T-helper 1 cell treated with Interleukin-12 subunit alpha and Interleukin-12 subunit beta and Interleukin-4 antibody, amounts not matched to agents 30 μg/mL and 1 μg/mL, for 36 hours (primary cell): ENCODE measurements around the gene MAP3K14.
"Not testable (repeated sequence)": the region's sequence is repeated elsewhere in the genome, so short reads cannot be mapped to it uniquely, and the experiment has no call there.

Source experiments
- H3K27ac Mint-ChIP-seq: one replicate; pipeline ENCODE4 v1.8.0; 2021; ENCODE audit warnings: mild to moderate bottlenecking, mixed read lengths
- H3K27me3 Mint-ChIP-seq: one replicate; pipeline ENCODE4 v1.8.0; 2021; ENCODE audit warnings: low read depth, mixed read lengths
- H3K36me3 Mint-ChIP-seq: one replicate; pipeline ENCODE4 v1.8.0; 2021; ENCODE audit warnings: low read depth, mixed read lengths
- H3K4me1 Mint-ChIP-seq: one replicate; pipeline ENCODE4 v1.8.0; 2021; ENCODE audit warnings: low read depth, mixed read lengths
- H3K4me3 Mint-ChIP-seq: one replicate; pipeline ENCODE4 v1.8.0; 2021; ENCODE audit warnings: mild to moderate bottlenecking, moderate library complexity, mixed read lengths
- H3K9me3 Mint-ChIP-seq: one replicate; pipeline ENCODE4 v1.8.0; 2021; ENCODE audit warnings: mixed read lengths

Gene MAP3K14

GRCh38 chr17:45260204-45260783 lies 56.5 kb downstream of the MAP3K14 start:
- Mint-ChIP-seq H3K4me1 (peaks cover 16% of the 10 kb centered on the region), H3K27ac (no peak overlapping the region), H3K36me3 (peaks cover 16% of the 10 kb centered on the region), H3K9me3 (no peaks in the 10 kb centered on the region), H3K27me3 (no peaks in the 10 kb centered on the region), H3K4me3 (no peak overlapping the region)

DNA sequence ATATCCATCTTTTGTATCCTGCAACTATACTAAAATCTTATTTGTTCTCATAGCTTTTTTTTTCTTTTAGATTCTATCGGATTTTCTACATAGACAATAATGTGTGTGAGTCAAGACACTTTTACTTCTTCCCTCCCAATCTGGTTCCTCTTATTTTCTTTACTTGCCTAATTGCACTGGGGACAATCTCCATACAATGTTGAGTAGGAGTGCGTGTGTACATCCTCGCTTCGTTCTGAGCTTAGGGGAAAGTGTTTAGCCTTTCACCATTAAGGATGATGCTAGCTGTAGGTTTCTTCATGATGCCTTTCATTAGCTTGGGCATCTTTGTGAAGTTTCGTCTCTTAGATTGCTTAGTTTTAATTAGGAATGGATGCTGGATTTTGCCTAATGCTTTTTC lies 57.8 kb downstream of the MAP3K14 start:
- no peaks in the 10 kb centered on the region for H3K9me3 Mint-ChIP-seq
- H3K27ac Mint-ChIP-seq = no peak overlapping the region
- H3K27me3 Mint-ChIP-seq = no peaks in the 10 kb centered on the region
- H3K4me3 Mint-ChIP-seq = no peak overlapping the region
- peaks cover 20% of the 10 kb centered on the region for H3K4me1 Mint-ChIP-seq
- peaks cover 12% of the 10 kb centered on the region for H3K36me3 Mint-ChIP-seq

DNA sequence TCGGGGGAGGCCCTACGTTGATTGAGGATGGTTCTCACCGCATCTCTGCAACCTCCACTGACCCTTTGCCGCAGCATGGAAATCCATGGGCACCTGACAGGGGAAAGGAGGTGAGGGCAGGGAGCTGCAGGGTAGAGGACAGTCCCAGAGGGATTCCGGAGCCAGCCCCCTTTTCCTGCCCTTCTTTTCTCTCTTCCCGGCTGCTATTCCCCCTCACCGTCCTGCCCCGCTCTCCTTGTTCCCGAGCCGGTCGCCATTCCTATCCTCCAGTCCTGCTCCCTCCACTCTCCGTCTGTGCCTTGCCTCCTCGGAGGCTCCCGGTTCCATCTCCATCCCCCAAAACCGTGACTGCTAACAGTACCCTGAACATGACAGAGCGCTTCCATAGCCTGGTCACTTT lies 59.7 kb downstream of the MAP3K14 start:
- Mint-ChIP-seq H3K27ac (no peak overlapping the region), H3K4me1 (peaks cover 18% of the 10 kb centered on the region)

DNA sequence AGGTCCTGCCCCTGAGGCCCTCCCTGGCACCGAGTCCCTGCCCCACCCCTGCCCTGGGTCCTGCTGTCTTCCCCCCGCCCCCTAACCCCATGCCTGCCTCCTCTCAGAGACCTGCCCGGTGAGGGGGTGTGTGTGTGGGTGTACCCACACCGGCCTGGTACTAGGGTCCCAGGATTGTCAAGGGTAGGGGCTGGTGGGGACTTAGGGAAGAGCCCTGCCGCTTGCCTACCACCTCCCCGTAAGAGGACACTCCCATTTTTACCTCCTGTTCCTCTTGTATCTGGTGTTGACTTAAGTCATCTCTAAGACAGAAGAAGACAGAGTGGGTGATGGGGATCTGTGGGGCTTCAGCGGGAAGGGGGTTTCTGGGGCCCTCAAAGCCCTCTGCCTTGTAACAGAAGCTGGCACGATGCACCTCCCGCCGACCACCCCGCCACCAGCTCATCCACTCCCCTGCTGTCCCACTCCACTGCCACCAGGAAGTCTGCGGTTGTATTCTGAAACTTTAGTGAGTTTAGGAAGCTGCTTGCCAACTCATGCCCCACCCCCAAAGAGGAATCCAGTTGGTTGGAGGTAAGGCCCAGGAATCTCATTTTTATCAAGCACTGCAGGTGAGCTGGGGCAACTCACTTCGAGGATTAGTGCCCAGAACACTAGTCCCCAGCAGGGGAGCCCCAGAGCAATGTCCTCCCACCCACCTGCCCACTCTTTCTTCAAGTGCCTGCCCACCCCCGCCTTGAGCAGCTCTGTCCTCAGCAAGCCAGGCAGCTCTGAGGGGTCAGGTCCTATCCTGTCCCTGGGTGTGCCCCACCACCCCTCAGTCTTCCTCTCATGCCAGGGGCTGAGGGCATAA lies 60.5 kb downstream of the MAP3K14 start:
- Mint-ChIP-seq H3K4me3 (no peak overlapping the region), H3K27me3 (no peaks in the 10 kb centered on the region), H3K9me3 (no peaks in the 10 kb centered on the region), H3K4me1 (peaks cover 17% of the 10 kb centered on the region), H3K36me3 (peaks cover 7% of the 10 kb centered on the region), H3K27ac (peak overlapping the region; percentile 14)

More for the DNA sequence above, 59.7 kb downstream of the MAP3K14 start:
- Mint-ChIP-seq H3K36me3 (peaks cover 7% of the 10 kb centered on the region), H3K27me3 (no peaks in the 10 kb centered on the region), H3K4me3 (no peak overlapping the region), H3K9me3 (no peaks in the 10 kb centered on the region)

DNA sequence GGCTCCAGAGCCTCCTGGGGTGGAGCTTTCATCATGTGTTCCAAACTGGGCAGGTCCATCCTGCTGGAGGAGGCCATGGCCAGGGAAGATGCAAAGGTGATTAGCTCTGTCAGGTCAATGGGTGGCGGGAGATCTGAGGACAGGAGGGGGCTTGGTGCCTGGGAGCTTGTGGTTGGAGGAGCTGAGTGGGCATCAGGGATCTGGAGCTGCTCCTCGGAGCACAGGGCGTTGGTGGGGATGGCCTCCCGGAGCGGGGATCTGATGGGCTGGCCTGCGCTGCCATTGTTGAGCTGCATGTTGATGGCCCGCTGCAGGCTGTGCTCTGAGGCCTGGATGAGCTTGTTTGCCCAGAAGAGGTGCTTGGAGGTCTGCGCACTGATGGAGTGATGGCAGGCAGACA lies 61.5 kb downstream of the MAP3K14 start:
- no peaks in the 10 kb centered on the region for H3K27me3 Mint-ChIP-seq
- no peaks in the 10 kb centered on the region for H3K9me3 Mint-ChIP-seq
- H3K27ac Mint-ChIP-seq = no peak overlapping the region
- peaks cover 6% of the 10 kb centered on the region for H3K36me3 Mint-ChIP-seq
- no peak overlapping the region for H3K4me3 Mint-ChIP-seq
- H3K4me1 Mint-ChIP-seq = peaks cover 17% of the 10 kb centered on the region

GRCh38 chr17:45253879-45254278 lies 62.9 kb downstream of the MAP3K14 start:
- H3K27ac Mint-ChIP-seq = peak overlapping the region; percentile 49
- peaks cover 26% of the 10 kb centered on the region for H3K4me1 Mint-ChIP-seq
- H3K9me3 Mint-ChIP-seq = no peaks in the 10 kb centered on the region
- H3K27me3 Mint-ChIP-seq = no peaks in the 10 kb centered on the region
- H3K4me3 Mint-ChIP-seq = no peak overlapping the region
- peaks cover 9% of the 10 kb centered on the region for H3K36me3 Mint-ChIP-seq

DNA sequence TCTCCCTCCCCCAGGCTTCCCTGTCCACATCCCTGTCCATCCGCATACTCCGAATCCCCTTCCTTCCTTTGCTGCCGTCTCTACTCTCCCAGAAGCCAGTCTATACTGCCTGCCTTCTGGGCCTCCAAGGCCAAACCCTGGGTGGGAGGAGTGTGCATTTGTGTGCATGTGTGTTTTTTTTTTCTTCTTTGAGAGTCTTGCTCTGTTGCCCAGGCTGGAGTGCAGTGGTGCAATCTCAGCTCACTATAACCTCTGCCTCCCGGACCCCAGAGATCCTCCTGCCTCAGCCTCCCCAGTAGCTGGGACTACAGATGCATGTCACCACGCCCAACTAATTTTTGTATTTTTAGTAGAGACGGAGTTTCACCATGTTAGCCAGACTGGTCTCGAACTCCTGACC lies 63.6 kb downstream of the MAP3K14 start:
- H3K36me3 Mint-ChIP-seq = peaks cover 13% of the 10 kb centered on the region
- H3K9me3 Mint-ChIP-seq, H3K4me3 Mint-ChIP-seq, H3K27ac Mint-ChIP-seq, H3K27me3 Mint-ChIP-seq: not testable (repeated sequence)
- peaks cover 32% of the 10 kb centered on the region for H3K4me1 Mint-ChIP-seq

GRCh38 chr17:45251931-45252330 lies 64.9 kb downstream of the MAP3K14 start:
- Mint-ChIP-seq H3K36me3 (peaks cover 15% of the 10 kb centered on the region), H3K4me1 (peaks cover 36% of the 10 kb centered on the region), H3K9me3 (no peaks in the 10 kb centered on the region), H3K27ac (peak overlapping the region; percentile 41), H3K4me3 (no peak overlapping the region), H3K27me3 (no peaks in the 10 kb centered on the region)

DNA sequence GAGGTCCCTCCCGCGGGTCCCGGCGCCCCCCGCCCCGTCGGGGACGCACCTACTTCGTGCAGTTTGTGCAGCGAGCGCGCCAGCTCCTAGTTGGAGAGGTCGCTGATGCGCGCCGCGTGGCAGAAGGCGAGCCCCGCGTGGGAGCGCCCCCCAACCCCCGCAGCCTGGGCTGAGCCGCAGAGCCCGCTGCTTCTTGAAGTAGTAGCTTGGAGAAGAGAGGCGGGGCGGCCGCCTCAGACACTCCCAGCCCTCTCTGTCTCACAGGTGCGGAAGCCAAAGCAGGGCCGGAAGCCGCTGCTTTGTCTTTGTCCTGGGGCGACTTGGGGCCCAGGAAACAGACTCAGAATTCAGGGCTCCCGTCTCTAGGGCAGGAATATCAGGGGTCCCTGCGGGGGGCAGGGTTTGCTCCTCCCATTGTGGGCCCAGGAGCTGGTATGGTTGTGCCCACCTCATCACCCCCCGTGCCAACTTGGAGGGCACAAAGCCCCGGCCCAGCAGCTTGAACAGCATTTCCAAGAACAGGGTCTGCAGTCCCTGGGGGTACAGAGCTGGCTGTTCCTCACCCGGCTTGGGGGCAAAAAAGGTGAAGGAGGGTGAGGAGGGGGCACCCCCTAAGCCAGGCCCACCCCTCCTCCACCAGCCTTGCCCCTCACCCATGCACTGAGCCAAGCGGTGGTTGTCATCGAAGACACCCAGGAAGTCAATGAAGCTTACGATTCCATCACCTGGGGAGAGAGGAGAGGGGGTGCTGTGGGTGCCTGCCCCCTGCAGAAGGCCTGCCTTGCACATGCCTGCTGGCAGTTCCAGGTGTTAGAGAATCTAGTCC lies 68.5 kb downstream of the MAP3K14 start:
- Mint-ChIP-seq H3K27ac (peak overlapping the region; percentile 87), H3K27me3 (no peaks in the 10 kb centered on the region), H3K36me3 (peaks cover 30% of the 10 kb centered on the region), H3K4me3 (peak overlapping the region; percentile 88), H3K9me3 (no peaks in the 10 kb centered on the region), H3K4me1 (peaks cover 39% of the 10 kb centered on the region)

GRCh38 chr17:45247429-45248131 lies 69.2 kb downstream of the MAP3K14 start:
- H3K27me3 Mint-ChIP-seq = no peaks in the 10 kb centered on the region

DNA sequence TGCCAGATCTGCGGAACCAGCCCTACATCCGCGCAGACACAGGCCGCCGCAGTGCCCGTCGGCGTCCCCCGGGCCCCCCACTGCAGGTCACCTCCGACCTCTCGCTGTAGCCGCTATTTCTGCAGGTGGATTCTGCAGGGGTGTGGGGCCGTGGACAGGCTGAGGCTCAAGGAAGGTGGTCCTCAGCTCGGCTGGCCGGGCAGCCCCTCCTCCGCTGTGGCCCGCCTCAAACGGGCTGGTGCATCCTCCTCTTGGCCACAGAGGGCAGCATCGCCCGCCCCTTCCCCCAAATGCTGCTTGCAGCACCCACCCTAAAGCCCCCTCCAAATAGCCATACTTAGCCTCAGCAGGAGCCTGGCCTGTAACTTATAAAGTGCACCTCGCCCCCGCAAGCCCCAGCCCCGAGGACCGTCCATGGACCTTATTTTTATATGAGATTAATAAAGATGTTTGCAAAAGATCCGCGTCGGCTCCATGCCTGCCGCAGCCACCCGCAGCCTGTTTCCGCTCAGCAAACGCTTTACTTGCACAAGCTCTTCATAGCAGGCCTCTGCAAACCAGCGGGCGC lies 69.9 kb downstream of the MAP3K14 start:
- Mint-ChIP-seq H3K4me3 (peak overlapping the region; percentile 88), H3K4me1 (peaks cover 41% of the 10 kb centered on the region), H3K27ac (peak overlapping the region; percentile 92), H3K36me3 (peaks cover 34% of the 10 kb centered on the region), H3K27me3 (no peaks in the 10 kb centered on the region), H3K9me3 (no peaks in the 10 kb centered on the region)

More at GRCh38 chr17:45247429-45248131, 69.2 kb downstream of the MAP3K14 start:
- H3K9me3 Mint-ChIP-seq = no peaks in the 10 kb centered on the region
- peak overlapping the region; percentile 88 for H3K4me3 Mint-ChIP-seq
- peaks cover 43% of the 10 kb centered on the region for H3K4me1 Mint-ChIP-seq
- H3K36me3 Mint-ChIP-seq = peaks cover 35% of the 10 kb centered on the region
- peak overlapping the region; percentile 92 for H3K27ac Mint-ChIP-seq

GRCh38 chr17:45246338-45246737 lies 70.5 kb downstream of the MAP3K14 start:
- Mint-ChIP-seq H3K4me3 (peak overlapping the region; percentile 48), H3K27ac (peak overlapping the region; percentile 92), H3K9me3 (no peaks in the 10 kb centered on the region), H3K4me1 (peaks cover 40% of the 10 kb centered on the region), H3K27me3 (no peaks in the 10 kb centered on the region), H3K36me3 (peaks cover 33% of the 10 kb centered on the region)

DNA sequence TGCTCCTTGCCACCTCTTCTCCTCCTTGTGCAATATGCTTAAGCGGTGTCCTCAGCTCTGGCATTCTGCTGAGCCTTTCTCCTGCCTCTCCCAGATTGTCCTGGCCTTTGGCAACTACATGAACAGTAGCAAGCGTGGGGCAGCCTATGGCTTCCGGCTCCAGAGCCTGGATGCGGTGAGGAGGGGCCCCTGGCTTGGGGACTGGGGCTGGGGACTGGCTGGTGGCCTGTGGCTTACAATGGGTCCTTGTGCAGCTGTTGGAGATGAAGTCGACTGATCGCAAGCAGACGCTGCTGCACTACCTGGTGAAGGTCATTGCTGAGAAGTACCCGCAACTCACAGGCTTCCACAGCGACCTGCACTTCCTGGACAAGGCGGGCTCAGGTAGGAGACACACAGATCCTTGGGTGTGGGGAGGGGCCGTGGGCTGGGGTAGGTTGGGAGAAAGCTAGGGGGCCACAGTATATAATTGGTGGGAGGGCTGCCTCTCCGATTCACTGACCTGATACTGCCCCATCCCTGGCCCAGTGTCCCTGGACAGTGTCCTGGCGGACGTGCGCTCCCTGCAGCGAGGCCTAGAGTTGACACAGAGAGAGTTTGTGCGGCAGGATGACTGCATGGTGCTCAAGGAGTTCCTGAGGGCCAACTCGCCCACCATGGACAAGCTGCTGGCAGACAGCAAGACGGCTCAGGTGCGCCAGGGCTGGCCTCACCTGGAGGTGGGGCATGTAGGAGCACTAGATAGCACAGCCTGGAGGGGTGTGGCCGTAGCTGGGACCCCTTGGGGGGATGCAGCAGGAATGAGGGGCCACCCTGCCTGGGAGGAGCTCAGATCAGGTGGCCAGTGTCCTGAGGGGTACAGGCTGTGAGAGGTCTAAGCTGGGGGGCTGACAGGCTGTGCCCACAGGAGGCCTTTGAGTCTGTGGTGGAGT lies 71.8 kb downstream of the MAP3K14 start:
- peak overlapping the region; percentile 34 for H3K4me3 Mint-ChIP-seq
- H3K4me1 Mint-ChIP-seq = peaks cover 35% of the 10 kb centered on the region
- no peaks in the 10 kb centered on the region for H3K9me3 Mint-ChIP-seq
- no peaks in the 10 kb centered on the region for H3K27me3 Mint-ChIP-seq
- H3K36me3 Mint-ChIP-seq = peaks cover 31% of the 10 kb centered on the region
- H3K27ac Mint-ChIP-seq = peak overlapping the region; percentile 45
